D721Med (cell line): ENCODE results near the gene SPOCK1.

Source experiments
- DNase-seq: peaks from one replicate; pipeline ENCODE4 v3.0.0; 2011; ENCODE audit warnings: low spot score; ENCODE audit not compliant: insufficient read length
- FAIRE-seq: peaks from 2 replicates; lab custom pipeline; 2011; peaks lifted over from hg19 to GRCh38; lab: Jason Lieb, UNC
- CTCF ChIP-seq: IDR thresholded peaks from 2 replicates; pipeline ENCODE4 v1.5.1; 2012; ENCODE audit warnings: mild to moderate bottlenecking, control low read depth; ENCODE audit not compliant: insufficient read depth; ENCODE audit errors: missing control alignments

Gene SPOCK1

GRCh38 chr5:137381555-137381954 lies 117.6 kb downstream of the SPOCK1 start:
- DNase-seq, result no peak
- FAIRE-seq, result no peak
- TF ChIP-seq CTCF, result no peak

GRCh38 chr5:137379555-137380286 lies 119.4 kb downstream of the SPOCK1 start:
- FAIRE-seq, result no peak
- no peak for DNase-seq
- no peak for TF ChIP-seq CTCF

GRCh38 chr5:137375741-137376526 lies 123.2 kb downstream of the SPOCK1 start:
- FAIRE-seq (no peak), DNase-seq (no peak)
- no peak for TF ChIP-seq CTCF

- no peak for TF ChIP-seq CTCF
- no peak for FAIRE-seq
- DNase-seq, result no peak
These were observed 124.9 kb downstream of the SPOCK1 start for GRCh38 chr5:137374110-137374714.

DNA sequence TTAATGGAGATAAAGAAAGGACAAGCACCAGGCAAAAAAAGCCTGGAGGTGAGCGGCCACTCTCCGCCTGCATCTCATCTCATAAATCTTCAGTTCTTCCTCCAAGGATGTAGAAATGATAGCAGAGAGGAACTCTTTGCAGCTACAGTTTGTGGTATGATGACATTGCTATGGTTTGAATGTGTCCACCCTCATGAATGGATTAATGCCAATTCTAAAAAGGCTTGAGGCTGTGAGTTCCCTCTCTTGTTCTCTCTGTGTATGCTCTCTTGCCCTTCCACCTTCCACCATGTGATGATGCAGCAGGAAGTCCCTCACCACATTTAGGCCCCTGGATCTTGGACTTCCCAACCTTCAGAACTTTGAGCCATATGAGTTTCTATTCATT lies 126.4 kb downstream of the SPOCK1 start:
- no peak for TF ChIP-seq CTCF
- DNase-seq, result no peak
- FAIRE-seq, result no peak

DNA sequence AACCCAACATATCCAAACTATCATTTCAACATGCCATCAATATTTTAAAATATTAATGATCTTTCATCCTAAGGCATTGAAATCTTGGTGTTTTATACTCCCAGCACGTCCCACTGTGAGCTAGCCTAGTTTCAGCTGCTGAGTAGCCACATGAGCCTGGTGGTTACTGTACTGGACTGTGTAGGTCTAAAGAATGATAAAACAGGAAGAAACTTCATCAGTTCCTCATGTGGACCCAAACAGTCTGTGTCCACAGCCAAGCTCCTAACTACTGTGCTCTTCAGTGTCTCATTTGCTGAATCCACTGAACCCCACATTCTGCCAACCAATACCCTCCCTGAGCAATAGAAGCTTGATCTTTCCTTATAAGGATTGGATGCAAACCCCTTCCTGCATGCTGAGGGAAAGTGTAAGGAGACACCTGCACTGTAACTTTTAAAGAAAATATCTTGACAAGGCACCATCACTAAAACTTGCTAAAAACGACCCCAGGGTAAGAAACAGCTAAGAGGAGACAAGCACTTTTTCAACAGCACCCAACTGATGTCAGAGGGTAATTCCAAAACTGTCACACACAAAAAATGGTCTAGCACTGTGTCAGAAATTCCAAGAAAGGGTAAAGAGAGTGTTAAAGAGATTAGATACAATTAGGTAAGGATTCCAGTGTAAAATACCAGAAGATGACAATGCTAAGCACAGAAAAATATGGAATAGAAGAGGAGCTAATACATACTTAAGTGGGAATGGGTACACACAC lies 126.9 kb downstream of the SPOCK1 start:
- DNase-seq (no peak), FAIRE-seq (no peak)
- no peak for TF ChIP-seq CTCF
